Renal pelvis (tissue), 4 donors: Measurements from ENCODE around the gene PDE7B. TPM values are rescaled to one million over a fixed set of nuclear protein-coding genes. Genes with fewer than 3 reads are reported as not detected.
A peak's percentile ranks its signal among the peaks of the same experiment; 100 is the strongest.
"Not testable (repeated sequence)": the region's sequence is repeated elsewhere in the genome, so short reads cannot be mapped to it uniquely, and the experiment has no call there.

ENCODE experiments used
- DNase-seq: peaks from one replicate; pipeline ENCODE4 v3.0.0-alpha.2; 2013
- polyA plus RNA-seq, 3 donors: library from polyadenylated mRNA; unstranded; fragments of 120-200 nt; gene quantifications; one replicate each; pipeline ENCODE4 v1.2.1, GENCODE V29; 2013; ENCODE audit not compliant: insufficient read length in 3 of 3

The PDE7B gene
- polyA plus RNA-seq, 3 donors = 6.1 to 9.8 (median 8.1) TPM

DNA sequence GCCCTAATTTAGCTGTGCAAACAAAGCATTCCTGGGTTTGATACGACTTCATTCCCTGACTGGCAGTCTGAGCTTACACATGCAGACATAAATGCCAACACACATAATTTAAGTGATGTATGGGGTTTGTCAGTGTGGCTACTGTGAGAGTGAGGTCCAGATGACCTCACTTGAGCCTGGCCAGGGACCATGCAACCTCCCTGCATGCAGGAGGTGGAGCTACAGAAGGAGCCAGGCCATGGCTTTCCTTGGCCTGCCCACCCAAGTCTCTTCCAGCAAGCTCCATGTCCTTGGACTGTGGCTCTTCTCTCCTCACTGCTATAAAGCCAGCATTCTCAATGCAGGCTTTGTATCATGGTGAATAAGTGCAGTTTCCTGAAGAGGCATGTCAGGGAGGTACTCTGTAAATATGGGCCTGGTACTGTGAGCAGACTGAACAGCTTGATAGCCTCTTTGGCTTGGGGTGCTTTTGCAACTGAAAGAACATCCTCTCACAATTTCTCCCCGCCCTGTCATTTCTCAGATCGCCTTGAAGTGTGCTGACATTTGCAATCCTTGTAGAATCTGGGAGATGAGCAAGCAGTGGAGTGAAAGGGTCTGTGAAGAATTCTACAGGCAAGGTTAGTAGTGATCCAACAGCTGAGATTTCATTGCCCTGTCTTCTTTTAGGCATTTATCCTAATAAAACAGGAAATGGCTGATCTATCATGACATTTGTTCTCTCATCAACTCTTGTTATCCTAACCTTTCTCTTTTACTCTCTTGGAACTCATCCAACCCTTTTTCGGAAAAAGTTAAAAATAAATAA, 329.4 kb downstream of the PDE7B start:
- no peak for DNase-seq

DNA sequence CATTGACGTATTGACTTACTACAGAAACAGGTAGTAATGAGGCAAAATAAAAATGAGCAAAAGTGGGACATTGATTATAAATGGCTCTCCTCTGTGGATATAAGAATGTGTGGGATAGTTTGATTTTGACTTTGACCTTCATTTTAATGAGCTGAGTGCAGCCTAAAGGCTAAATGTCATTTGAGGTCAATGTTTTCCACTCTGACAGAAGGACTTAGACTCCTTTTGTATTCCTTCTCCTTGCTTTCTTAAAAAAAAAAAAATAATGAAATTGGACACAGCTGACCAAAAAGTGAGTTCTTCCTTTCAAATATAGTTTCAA, 330.0 kb downstream of the PDE7B start:
- DNase-seq = no peak

DNA sequence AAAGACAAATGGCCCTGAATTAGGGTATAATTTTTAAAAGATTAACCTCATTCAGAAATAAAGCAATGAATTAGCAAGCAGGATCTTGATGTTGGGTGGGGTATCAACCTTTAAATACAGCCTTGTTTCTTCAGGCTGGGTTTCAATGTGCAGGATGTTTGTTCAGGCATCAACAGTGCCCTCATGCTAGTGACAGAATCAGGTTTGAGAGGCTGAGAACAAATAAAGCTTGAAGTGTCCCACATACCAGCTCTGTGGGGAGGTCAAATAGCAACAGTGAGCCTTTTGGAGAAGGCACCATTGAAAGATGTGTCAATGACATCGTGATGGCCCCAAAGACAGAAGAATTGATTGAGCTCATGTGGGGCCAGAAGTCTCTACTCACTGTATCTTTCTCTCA, 330.4 kb downstream of the PDE7B start:
- no peak for DNase-seq

DNA sequence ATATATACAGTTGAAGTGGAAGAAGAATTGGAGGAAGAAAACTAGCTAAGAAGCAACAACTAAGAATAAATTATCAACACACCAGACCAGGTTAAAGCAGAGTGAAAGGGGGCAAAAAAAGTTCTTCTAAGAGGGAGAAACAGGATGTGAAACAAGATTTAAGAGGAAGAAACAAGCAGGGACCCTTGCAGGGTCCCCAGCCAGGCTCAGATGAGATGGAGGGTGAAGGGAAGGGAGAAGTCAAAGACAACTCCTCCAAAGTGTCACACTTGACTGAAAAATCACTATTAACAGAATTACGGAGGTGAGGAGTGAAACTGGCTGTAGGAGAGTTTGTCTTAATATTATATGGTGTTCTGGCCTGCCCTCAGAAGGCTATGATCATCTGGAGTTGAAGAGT, 333.2 kb downstream of the PDE7B start:
- no peak for DNase-seq

DNA sequence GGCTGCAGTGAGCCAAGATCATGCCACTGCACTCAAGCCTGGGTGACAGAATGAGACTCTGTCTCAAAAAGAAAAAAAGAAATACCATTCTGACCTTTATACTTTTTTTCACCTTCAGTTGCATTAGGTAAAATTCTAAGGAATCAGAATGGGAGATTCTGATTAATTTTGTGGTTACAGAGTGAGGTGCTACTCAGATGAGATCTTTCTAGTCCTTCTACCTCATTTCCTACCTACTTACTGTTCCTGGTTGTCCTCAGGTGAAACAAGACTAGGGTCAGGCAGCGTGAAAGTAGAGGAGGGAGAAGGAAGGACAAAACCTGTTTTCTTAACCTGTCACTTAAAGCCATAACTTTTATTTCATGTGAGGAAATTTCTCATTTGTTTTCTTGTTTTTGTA, 334.9 kb downstream of the PDE7B start:
- no peak for DNase-seq

DNA sequence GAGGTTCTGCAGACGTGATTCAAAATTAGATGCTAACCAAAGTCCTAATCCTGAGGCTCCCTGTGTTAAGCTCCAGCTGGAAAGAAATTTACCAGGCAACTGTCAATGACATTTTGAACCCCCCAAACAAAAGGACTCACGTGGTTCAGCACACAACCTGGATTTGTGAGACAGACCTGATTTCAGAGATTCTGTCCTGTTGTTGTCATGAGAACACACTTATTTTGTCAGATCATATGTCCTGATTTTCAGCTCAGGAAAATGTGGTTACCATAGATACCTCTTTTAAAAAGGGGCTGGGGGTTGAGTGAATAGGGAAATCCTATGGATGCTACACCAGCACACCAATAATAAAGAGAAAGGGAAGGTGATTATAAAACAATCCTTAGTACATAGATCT, 337.0 kb downstream of the PDE7B start:
- no peak for DNase-seq

DNA sequence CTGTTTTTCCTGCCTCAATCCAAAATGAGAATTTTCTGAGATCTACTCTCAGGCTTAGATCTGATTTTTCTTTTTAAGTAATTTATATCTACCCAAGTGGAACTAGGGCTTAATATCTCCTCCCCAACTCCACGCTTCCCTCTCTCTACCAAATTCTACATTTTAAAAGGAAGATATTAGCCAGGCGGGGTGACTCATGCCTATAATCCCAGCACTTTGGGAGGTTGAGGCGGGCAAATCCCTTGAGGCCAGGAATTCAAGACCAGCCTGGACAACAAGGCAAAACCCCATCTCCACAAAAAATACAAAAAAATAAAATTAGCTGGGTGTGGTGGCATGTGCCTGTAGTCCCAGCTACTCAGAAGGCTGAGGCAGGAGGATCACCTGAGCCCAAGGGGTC, 337.6 kb downstream of the PDE7B start:
- DNase-seq = no peak

DNA sequence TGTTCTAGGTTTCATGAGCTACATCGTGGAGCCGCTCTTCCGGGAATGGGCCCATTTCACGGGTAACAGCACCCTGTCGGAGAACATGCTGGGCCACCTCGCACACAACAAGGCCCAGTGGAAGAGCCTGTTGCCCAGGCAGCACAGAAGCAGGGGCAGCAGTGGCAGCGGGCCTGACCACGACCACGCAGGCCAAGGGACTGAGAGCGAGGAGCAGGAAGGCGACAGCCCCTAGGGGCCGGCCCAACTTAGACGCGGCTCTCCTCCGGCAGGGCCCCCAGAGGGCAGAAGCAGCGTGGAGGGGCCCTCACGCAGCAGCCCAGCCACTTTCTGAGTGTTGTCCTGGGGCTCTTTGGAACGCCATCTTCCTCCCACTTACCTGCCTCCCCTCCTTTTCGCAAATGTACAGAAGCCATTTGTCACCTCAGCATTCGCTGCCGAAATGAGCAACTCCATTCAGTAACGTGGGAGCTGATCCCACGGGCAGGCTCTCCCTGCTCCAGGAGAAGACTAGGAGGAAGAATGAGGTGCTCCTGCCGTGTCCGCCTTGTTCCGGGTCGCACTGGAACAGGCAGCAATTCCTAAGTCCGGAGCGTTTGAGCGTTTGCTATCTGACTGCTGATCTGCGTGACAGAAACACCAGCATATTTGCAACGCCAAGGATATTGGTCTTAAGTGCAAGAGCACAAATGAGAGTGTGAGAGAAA, 340.3 kb downstream of the PDE7B start:
- DNase-seq = no peak

DNA sequence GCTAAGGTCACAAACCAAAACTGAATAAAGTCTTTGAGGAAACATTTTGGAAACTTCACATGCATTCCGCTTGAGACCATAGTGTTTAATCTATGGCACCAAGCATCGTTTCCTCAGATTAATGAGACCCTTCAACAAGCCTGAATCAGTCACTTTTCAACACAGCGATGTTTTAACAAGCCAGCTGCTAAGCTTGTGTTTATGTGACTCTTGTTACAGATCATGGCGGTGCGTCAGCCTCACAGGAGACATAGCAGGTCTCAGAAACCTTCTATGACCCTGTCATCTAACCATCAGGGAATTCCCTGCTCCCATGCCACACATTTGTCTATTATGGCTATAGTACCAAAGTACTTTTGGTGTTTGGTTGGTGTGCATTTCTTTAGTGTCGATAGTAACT, 341.4 kb downstream of the PDE7B start:
- DNase-seq = peak; percentile 48

DNA sequence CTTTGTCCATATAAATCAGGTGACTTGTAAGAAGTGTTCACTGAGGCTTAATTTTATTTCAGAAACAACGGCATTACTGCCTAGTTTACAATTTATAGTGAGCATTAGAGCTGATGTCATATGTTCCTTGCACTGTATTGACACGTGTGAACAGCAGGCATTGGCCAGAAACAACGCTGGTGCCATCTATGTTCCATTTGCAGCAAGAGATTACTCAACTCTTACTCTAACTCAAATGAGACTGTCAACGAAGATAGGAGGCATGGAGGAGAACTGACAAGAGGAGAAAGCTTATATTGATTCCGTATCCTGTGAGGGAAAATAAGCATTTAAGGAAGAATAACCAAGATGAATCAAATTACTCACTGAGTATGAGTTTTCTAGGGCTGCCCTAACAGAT, 350.2 kb downstream of the PDE7B start:
- no peak for DNase-seq

DNA sequence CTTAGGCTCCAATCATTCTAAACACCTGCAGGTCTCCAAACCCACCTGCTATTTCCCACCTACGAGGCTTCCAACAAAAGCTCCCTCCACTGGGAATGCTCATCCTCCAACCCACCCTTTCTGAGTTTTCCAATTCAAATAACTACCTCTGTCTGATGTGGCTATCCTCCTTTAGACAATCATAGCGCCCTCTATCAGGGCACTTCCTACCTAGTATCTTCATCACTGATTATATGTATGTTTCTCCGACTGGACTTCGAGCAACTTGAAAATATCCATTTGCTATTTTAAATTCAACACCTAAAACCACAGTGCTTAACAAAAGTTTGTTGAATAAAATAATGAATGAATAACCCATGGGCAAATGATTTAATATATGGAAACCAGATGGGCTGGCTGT, 357.3 kb downstream of the PDE7B start:
- no peak for DNase-seq

DNA sequence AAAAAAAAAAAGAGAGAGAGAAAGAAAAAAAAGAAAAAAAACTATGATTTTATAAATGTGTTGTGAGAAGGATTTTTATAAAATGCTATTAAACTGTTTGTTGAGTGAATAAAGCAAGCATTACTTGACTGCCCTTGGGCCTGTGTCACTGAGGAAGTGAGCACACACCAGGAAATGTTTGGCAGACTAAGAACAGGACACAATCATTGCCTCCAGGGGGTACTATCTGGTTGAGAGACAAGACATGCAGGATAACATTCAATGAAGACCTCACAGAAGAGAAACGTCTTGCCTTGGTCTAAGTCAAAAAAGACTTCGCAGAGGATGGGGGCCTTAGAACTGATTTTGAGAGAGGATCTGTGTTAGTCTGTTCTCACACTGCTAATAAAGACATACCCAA, 358.0 kb downstream of the PDE7B start:
- no peak for DNase-seq

DNA sequence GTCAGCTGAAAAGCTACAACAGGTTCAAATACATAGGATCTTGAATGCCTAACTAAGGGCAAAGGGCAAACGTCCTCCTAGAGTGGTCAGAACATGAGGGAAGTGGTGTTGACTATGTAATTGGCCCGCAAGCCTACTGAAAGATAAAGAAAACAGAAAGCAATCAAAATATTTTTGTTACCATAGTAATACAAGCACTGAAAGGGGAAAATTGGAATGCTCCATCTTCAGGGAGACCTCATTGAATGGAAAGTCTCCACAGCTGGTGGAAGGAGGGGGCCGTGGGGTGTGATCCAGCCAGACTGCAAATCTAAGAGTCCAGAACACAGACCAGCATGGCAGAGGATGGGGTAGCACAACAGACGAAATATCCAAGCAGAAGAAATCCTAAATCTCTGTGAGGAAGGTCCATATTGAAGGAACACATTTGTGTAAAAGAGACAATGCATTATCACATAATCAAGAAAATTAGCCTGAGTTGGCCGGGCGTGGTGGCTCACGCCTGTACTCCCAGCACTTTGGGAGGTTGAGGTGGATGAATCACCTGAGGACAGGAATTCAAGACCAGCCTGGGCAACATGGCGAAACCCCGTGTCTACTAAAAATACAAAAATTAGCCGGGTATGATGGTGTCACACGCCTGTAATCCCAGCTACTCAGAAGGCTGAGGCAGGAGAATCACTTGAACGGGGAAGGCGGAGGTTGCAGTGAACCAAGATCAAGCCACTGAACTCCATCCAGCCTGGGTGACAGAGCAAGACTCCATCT, 359.1 kb downstream of the PDE7B start:
- DNase-seq = no peak

DNA sequence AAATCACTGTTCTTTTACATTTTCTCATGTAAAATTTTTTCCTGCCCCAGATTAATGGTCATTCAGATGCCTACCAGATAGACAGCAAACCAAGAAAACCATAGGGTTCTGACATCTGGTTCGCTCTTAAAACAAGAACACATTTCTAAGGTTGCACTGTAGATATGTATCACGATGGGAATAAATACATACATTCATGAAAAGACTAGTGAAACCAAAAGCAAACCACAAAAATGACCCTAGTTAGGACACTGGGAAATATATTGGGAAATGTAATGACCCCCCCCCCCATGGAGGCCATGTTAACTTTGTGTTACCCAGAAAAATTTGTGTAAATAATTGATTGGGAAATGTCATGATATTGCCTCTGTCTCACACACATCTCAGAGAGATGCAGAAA, 361.1 kb downstream of the PDE7B start:
- no peak for DNase-seq

DNA sequence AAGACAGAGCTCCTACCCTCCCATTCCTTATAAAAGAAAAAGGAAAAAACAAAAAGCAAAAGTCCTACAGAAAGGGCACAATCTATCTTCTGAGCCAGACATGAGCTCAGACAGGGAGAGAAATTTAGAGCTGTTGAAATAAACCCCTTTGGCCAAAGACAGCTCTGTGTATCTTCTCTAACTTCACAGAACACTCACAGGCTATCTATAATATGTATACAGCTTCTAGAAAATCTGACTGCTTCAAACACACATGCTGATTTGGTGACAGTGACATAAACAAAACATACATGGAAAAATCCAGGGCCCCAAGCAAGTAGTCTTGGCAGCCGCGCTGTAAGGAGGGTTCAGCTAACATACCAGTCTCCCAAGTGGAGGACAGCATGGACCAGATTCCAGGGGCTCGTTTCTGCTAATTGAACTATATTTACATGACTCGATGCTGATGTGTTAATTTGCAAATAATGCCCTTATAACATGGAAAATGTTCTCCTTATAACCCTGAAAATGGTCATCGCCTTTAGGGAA, 361.6 kb downstream of the PDE7B start:
- DNase-seq = no peak

DNA sequence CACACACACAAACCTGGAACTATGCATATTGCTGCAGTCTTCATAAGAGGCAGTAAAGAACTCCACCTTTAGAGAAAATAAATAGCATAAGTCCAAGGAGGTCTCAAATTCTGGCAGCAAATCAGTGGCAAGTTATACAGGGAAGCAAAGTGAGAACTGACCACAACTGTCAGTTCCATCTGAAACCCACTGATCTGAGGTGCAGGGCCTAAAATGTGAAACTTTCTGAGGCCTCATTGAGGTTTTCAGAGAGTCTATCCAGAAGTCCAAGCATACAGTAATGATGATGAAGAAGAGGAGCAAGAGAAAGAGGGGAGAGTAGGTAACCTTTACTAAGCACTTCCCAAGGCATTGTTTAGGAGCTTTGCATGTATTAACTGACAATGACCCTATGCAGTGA, 362.4 kb downstream of the PDE7B start:
- DNase-seq = no peak

DNA sequence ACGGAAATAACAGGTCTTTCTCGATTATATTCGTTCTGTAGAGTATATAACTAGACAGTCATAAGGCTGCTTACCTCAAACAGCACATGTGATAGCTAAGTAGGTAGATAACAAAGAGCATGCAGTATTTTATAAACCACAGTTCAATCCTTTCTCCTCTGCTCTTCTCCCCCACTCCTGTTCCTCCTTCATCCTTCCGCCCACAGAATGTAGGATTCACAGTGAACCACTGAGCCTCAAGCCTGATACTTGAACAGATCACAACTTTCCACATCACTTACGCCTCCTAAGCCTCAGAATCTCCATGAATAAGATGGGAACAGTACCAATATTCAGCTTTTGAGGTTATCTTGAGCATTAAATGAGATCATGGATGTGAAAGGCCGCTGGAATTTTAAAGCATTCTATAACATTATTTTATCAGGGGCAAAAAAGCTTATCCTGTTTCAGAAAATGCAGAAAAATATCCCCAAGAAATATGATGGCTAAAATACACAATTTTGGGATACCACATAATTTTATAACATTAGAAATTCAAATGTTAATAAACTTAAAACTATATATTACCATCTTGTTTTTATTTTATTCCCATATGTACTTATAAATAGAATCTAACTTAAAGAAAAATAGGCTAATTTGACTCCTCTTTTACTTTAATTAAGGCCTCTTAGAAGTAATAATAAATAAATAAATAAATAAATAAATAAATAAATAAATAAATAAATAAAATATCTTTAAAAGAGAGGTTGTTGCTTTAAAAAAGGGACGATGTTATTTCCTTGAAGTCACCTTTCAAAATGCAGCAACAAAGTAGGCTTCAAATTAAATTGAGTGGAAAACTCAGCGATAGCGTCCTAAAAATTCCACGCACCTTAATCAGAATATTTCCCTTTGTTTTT, 365.3 kb downstream of the PDE7B start:
- no peak for DNase-seq

DNA sequence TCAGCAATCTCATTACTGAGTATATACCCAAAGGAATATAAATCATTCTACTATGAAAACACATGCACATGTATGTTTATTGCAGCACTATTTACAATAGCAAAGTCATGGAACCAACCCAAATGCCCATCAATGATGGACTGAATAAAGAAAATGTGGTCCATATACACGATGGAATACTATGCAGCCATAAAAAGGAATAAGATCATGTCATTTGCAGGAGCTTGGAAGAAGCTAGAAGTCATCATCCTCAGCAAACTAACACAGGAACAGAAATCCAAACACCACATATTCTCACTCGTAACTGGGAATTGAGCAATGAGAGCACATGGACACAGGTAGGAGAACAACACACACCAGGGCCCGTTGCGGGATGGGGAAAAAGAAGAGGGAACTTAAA, 373.5 kb downstream of the PDE7B start:
- DNase-seq = not testable (repeated sequence)

DNA sequence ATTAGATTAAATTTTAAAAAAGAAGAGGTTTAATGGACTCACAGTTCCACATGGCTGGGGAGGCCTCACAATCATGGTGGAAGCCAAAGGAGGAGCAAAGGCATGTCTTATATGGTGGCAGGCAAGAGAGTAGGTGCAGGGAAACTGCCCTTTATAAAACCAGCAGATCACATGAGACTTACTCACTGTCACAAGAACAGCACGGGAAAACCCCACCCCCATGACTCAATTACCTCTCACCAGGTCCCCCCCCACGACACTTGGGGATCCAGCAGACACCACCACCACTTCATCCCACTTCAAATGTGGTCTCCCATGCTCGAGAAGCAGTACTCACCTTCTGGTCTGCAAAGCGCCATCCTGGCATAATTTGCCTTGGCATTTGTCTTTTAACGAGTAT, 374.0 kb downstream of the PDE7B start:
- no peak for DNase-seq

DNA sequence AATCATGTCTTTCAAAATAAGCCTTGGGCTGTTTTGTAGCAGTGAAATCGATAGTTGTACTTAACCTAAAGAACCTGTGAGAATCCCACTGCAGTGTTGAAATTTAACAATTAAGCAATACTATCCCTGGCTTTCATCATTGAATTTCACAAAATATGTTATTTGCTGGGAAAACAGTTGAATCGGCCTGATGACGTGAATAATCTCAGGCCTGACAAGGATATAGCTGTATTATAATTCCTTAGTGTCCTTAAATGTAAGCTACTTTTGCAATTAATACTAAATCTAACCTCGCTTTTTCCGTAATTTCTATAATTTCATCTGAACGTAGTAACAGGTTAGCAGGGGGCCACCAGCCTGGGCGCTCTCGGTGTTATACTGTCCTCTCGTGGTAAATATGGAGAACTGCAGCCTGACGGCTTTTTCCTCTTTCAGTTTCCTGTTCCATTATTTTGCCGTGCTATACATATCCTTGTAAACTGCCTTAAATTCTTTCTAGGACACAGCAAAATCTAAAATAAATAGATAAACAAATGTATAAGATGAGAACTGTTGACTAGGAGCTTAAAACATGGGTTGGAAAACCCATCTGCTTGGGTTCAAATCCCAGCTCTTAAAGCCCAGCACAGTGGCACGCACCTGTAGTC, 374.6 kb downstream of the PDE7B start:
- peak; percentile 54 for DNase-seq
